ENCODE measurements around the gene ZBTB37. TPM values are rescaled to one million over a fixed set of nuclear protein-coding genes. Genes with fewer than 3 reads are reported as not detected.

The ZBTB37 gene
- total RNA-seq, 4 donors from 2014 or later = 15.8 to 17.6 (median 17.2) TPM

DNA sequence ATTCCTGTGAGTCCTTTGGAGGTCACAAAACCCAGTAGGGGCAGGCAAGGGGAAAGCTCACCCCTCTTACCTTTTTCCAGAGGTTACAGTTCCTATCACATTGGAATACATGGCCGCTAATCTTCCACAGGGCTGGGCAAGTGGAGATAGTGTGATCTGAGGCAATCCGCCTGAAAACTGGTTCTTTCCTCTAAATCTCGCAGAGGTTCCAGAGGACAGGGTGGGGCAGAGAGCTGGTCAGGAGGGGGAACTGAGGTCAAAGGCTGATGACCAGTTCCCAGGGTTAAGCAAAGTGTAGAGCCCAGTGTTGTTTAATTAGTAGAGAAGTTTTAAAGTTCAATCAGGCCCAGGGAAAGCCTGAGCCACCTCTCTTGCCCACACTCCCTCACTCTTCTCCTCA, 49.0 kb downstream of the ZBTB37 start, which contains the start of gene SERPINC1:
Gene SERPINC1 (minus strand): TSS at position 179 of the 400 bp plus-strand sequence. CDS start 68 bp downstream, at position 111.
- TF ChIP-seq, protein P1, sequence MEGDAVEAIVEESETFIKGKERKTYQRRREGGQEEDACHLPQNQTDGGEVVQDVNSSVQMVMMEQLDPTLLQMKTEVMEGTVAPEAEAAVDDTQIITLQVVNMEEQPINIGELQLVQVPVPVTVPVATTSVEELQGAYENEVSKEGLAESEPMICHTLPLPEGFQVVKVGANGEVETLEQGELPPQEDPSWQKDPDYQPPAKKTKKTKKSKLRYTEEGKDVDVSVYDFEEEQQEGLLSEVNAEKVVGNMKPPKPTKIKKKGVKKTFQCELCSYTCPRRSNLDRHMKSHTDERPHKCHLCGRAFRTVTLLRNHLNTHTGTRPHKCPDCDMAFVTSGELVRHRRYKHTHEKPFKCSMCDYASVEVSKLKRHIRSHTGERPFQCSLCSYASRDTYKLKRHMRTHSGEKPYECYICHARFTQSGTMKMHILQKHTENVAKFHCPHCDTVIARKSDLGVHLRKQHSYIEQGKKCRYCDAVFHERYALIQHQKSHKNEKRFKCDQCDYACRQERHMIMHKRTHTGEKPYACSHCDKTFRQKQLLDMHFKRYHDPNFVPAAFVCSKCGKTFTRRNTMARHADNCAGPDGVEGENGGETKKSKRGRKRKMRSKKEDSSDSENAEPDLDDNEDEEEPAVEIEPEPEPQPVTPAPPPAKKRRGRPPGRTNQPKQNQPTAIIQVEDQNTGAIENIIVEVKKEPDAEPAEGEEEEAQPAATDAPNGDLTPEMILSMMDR (IDR thresholded peaks at IDR 0.05; ENCODE audit: low read depth) = no peak

GRCh38 chr1:173917635-173918493, 49.7 kb downstream of the ZBTB37 start:
- TF ChIP-seq, protein P1 (IDR thresholded peaks at IDR 0.05; ENCODE audit: low read depth) = no peak

DNA sequence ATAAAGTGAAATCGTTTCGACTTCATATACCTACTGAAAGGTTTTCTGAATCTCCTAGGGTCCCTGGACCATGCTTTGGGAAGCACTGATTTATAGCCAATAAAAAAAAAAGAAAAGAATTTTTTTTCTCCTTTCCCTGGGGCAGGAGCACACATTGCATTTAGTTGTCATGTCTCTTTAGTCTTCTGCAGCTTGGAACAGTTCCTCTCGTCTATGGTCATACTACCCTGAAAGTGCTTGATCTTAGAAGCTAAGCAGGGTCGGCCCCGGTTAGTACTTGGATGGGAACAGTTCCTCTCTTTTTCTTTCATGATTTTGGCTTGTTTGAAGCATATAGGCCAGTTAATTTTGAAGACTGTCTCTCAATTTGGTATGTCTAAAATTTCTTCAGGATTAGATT, 52.7 kb downstream of the ZBTB37 start:
- TF ChIP-seq, protein P1 (IDR thresholded peaks at IDR 0.05; ENCODE audit: low read depth) = no peak

- TF ChIP-seq, protein P1 (IDR thresholded peaks at IDR 0.05; ENCODE audit: low read depth) = no peak
Measured at GRCh38 chr1:173925306-173926242, 57.4 kb downstream of the ZBTB37 start.

DNA sequence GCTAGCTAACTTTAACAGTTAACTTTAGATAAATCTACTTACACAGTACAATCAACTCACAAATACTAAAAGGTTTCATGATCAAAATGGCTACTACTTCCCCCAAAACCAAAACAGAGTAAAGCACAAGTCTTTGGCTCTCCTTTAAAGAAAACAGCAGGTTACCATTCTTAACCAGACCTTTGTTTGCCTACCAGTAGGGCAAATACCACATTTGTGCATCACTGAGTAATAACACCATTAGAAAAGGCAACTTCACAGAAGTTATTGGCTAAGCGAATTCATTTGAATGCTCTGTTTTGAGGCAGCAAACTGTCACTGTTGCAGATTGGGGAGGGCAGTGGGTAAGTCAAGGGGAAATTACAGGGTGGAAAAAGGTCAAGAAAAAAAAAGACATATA, 66.3 kb downstream of the ZBTB37 start:
- TF ChIP-seq, protein P1 (IDR thresholded peaks at IDR 0.05; ENCODE audit: low read depth) = no peak

DNA sequence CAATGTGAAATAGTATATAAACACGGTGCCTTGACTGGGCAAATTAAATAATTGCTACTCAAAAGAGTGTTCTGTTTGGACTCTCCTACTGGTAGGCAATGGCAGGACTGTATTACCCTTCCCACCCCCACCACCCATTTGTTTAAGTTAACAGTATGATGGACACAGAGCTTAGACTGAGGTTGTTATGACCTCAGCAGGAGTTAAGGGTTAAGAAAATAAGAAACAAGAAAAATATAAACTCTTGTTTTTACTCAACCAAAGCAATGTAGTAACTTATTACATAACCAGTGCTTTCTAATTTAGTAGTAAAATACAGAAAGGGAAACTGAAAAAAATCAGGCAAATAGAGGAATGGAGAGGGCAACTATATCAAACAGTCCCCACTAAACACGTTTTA, 68.9 kb downstream of the ZBTB37 start:
- TF ChIP-seq, protein P1 (IDR thresholded peaks at IDR 0.05; ENCODE audit: low read depth) = no peak

Data from subcutaneous adipose tissue (tissue), 4 donors.